HEK293 (cell line): ENCODE results near the gene TMEM125.

Source experiments
- ATF2 ChIP-seq: fragments of 450-650 bp; formaldehyde crosslinking; IDR thresholded peaks from 2 replicates; pipeline ENCODE4 v1.5.1; 2016; ENCODE audit warnings: missing biosample characterization, missing genetic modification characterization, low read depth
- CTCF ChIP-seq: fragments of 450-650 bp; formaldehyde crosslinking; IDR thresholded peaks from 2 replicates; pipeline ENCODE4 v1.5.1; 2016; ENCODE audit warnings: missing biosample characterization, missing genetic modification characterization
- ELK4 ChIP-seq: IDR thresholded peaks from 2 replicates; pipeline ENCODE4 v1.6.1; 2011; ENCODE audit warnings: mild to moderate bottlenecking, low read depth, low read length, borderline replicate concordance
- MYNN ChIP-seq: fragments of 450-650 bp; formaldehyde crosslinking; IDR thresholded peaks from 2 replicates; pipeline ENCODE4 v1.5.1; 2016; ENCODE audit warnings: missing biosample characterization, missing genetic modification characterization, borderline replicate concordance
- REST ChIP-seq: fragments of 450-650 bp; formaldehyde crosslinking; IDR thresholded peaks from 2 replicates; pipeline ENCODE4 v1.5.1; 2016; ENCODE audit warnings: missing biosample characterization, missing genetic modification characterization
- ZBTB11 ChIP-seq: fragments of 450-650 bp; formaldehyde crosslinking; conservative IDR thresholded peaks from 2 replicates; pipeline ENCODE4 v1.5.1; 2016; ENCODE audit warnings: low read depth, missing biosample characterization, missing genetic modification characterization
- ZNF146 ChIP-seq: fragments of 450-650 bp; formaldehyde crosslinking; IDR thresholded peaks from 2 replicates; pipeline ENCODE4 v1.5.1; 2016; ENCODE audit warnings: missing biosample characterization, missing genetic modification characterization
- ZNF366 ChIP-seq: fragments of 450-650 bp; formaldehyde crosslinking; conservative IDR thresholded peaks from 2 replicates; pipeline ENCODE4 v1.5.1; 2016; ENCODE audit warnings: missing biosample characterization, missing genetic modification characterization
- ZNF488 ChIP-seq: fragments of 450-650 bp; formaldehyde crosslinking; IDR thresholded peaks from 2 replicates; pipeline ENCODE4 v1.5.1; 2016; ENCODE audit warnings: missing biosample characterization, missing genetic modification characterization
- ZNF580 ChIP-seq: fragments of 450-650 bp; formaldehyde crosslinking; IDR thresholded peaks from 2 replicates; pipeline ENCODE4 v1.5.1; 2016; ENCODE audit warnings: missing biosample characterization, missing genetic modification characterization
- ZNF654 ChIP-seq: fragments of 450-650 bp; formaldehyde crosslinking; IDR thresholded peaks from 2 replicates; pipeline ENCODE4 v1.5.1; 2016; ENCODE audit warnings: low read depth, missing biosample characterization, missing genetic modification characterization

- TF ChIP-seq CTCF (tag by site-specific recombination) (no peak), ATF2 (no peak), REST (tag by site-specific recombination) (no peak), ZNF654 (tag by site-specific recombination) (no peak), ZNF580 (tag by site-specific recombination) (no peak), ZNF146 (no peak), ZNF488 (tag by site-specific recombination) (no peak), ZNF366 (tag by site-specific recombination) (no peak), MYNN (tag by site-specific recombination) (no peak), ELK4 (no peak), ZBTB11 (tag by site-specific recombination) (no peak)
These were observed 30.8 kb downstream of the TMEM125 start, which contains the start of gene TIE1 for GRCh38 chr1:43300378-43301094.
